HepG2 (cell line): ENCODE data around the gene VGLL4. TPM values are rescaled to one million over a fixed set of nuclear protein-coding genes. Genes with fewer than 3 reads are reported as not detected.

Source experiments
- ATAC-seq: fragments of 200-7000 bp; cut with Tn5 transposase; 3 replicates; pipeline ENCODE4 v1.9.1; 2020; ENCODE audit warnings: mild to moderate bottlenecking, moderate library complexity
- BruUV-seq: library from RNA; stranded (reverse); fragments of 400-500 nt; replicated peaks from 2 replicates; lab custom pipeline; 2021; lab: Mats Ljungman, UMichigan
- CTCF ChIA-PET: fragments of 300-600 bp; formaldehyde crosslinking; extraction: SDS; loops from one replicate; lab custom pipeline; 2021; ENCODE audit warnings: low total read pairs, inconsistent platforms, low intra/inter-chr PET ratio; lab: Yijun Ruan, JAX
- POLR2A ChIA-PET: fragments of 350-600 bp; sonication (Branson Sonifier 250); formaldehyde crosslinking; loops from one replicate; lab custom pipeline; 2020; ENCODE audit warnings: antibody characterized with exemption, inconsistent platforms; lab: Yijun Ruan, JAX
- DNase-seq: peaks from one replicate; pipeline ENCODE4 v3.0.0-alpha.2; 2015; ENCODE audit warnings: low spot score
- FAIRE-seq: peaks from 3 replicates; lab custom pipeline; 2011; peaks lifted over from hg19 to GRCh38; lab: Jason Lieb, UNC
- H2AFZ ChIP-seq: one replicate; pipeline ENCODE4 v1.6.1; 2011; ENCODE audit warnings: low read length, inconsistent platforms
- H3K27ac ChIP-seq: fragments of 300-600 bp; 3 replicates; pipeline ENCODE4 v1.8.0; 2011; ENCODE audit warnings: mixed run types, mild to moderate bottlenecking, mixed read lengths, low read length, inconsistent platforms; ENCODE audit not compliant: insufficient read depth; ENCODE audit errors: extremely low read length
- H3K27me3 ChIP-seq, 2 experiments: fragments of 200-600 bp in 1 of 2; 2 replicates in 1 of 2; 3 replicates in 1 of 2; pipeline versions ENCODE4 v1.6.0 to v1.8.0; 2011; ENCODE audit warnings: low read length in 2 of 2, mild to moderate bottlenecking in 2 of 2, moderate library complexity in 2 of 2, inconsistent platforms in 1 of 2; ENCODE audit not compliant: insufficient read depth in 2 of 2, control insufficient read depth in 1 of 2
- H3K36me3 ChIP-seq, 2 experiments: fragments of 200-600 bp in 1 of 2; replicated peaks in 1 of 2; 2 replicates in 1 of 2; 3 replicates in 1 of 2; pipeline versions ENCODE4 v1.5.1 to v1.8.0; 2011; ENCODE audit warnings: low read length in 2 of 2, inconsistent platforms in 1 of 2; ENCODE audit not compliant: insufficient read depth in 2 of 2, control insufficient read depth in 1 of 2
- H3K4me1 ChIP-seq: 2 replicates; pipeline ENCODE4 v1.5.1; 2012; ENCODE audit warnings: low read length, inconsistent platforms; ENCODE audit not compliant: insufficient read depth
- H3K4me2 ChIP-seq: 2 replicates; pipeline ENCODE4 v1.6.0; 2011; ENCODE audit warnings: low read depth, low read length, inconsistent platforms
- H3K4me3 ChIP-seq, 3 experiments: fragments of 200-600 bp in 1 of 3; sonication (generic), shearing (Covaris generic) in 1 of 3; replicated peaks in 1 of 3; 2 replicates each; pipeline ENCODE4 v1.5.1; 2011 to 2016; ENCODE audit warnings: low read length in 3 of 3, inconsistent platforms in 2 of 3, low read depth in 2 of 3, mild to moderate bottlenecking in 2 of 3, control low read depth in 1 of 3, mixed read lengths in 1 of 3; ENCODE audit not compliant: insufficient read depth in 1 of 3
- H3K79me2 ChIP-seq: one replicate; pipeline ENCODE4 v1.6.1; 2011; ENCODE audit warnings: low read length, inconsistent platforms; ENCODE audit not compliant: insufficient read depth
- H3K9ac ChIP-seq: 2 replicates; pipeline ENCODE4 v1.6.0; 2011; ENCODE audit warnings: mild to moderate bottlenecking, low read depth, low read length, inconsistent platforms; ENCODE audit not compliant: insufficient read depth
- H3K9me3 ChIP-seq: 2 replicates; pipeline ENCODE4 v1.5.1; 2012; ENCODE audit warnings: mild to moderate bottlenecking, low read length
- H4K20me1 ChIP-seq: 2 replicates; pipeline ENCODE4 v1.6.0; 2011; ENCODE audit warnings: inconsistent platforms, mild to moderate bottlenecking, low read length, moderate library complexity; ENCODE audit not compliant: insufficient read depth
- HCFC1 ChIP-seq: fragments of 150-350 bp; IDR thresholded peaks from 2 replicates; pipeline ENCODE4 v1.6.1; 2014; ENCODE audit warnings: low read depth, low read length
- HMG20A ChIP-seq: IDR thresholded peaks from 2 replicates; pipeline ENCODE4 v1.6.1; 2016; ENCODE audit warnings: borderline replicate concordance
- IRF1 ChIP-seq: sonication (generic); formaldehyde crosslinking; IDR thresholded peaks from 2 replicates; pipeline ENCODE4 v1.4.0; 2020; ENCODE audit warnings: low read depth, mild to moderate bottlenecking, missing genetic modification reagents
- JUN ChIP-seq: sonication (generic); formaldehyde crosslinking; IDR thresholded peaks from 2 replicates; pipeline ENCODE4 v1.4.0; 2020; ENCODE audit warnings: mild to moderate bottlenecking, missing genetic modification reagents
- RBM22 ChIP-seq: fragments of 200-400 bp; formaldehyde crosslinking; optimal IDR thresholded peaks from 2 replicates; pipeline ENCODE3; 2017; ENCODE audit warnings: mild to moderate bottlenecking, low read length, moderate library complexity
- ZBTB26 ChIP-seq: IDR thresholded peaks from 2 replicates; pipeline ENCODE4 v1.6.1; 2016; ENCODE audit warnings: missing compliant biosample characterization, missing genetic modification reagents, borderline replicate concordance
- ZBTB8A ChIP-seq: sonication (generic); formaldehyde crosslinking; IDR thresholded peaks from 2 replicates; pipeline ENCODE4 v1.4.0; 2020; ENCODE audit warnings: mild to moderate bottlenecking, low read depth, missing genetic modification reagents, borderline replicate concordance
- ZNF10 ChIP-seq: sonication (generic); formaldehyde crosslinking; IDR thresholded peaks from 2 replicates; pipeline ENCODE4 v1.4.0; 2020; ENCODE audit warnings: mild to moderate bottlenecking, low read depth, missing genetic modification reagents, borderline replicate concordance
- ZNF235 ChIP-seq: sonication (generic); formaldehyde crosslinking; IDR thresholded peaks from 2 replicates; pipeline ENCODE4 v1.8.1; 2023; ENCODE audit warnings: mild to moderate bottlenecking, missing genetic modification reagents, borderline replicate concordance
- ZNF253 ChIP-seq: sonication (generic); formaldehyde crosslinking; IDR thresholded peaks from 2 replicates; pipeline ENCODE4 v1.8.0; 2022; ENCODE audit warnings: mild to moderate bottlenecking, missing genetic modification reagents, borderline replicate concordance
- ZNF34 ChIP-seq: sonication (generic); formaldehyde crosslinking; IDR thresholded peaks from 2 replicates; pipeline ENCODE4 v1.4.0; 2020; ENCODE audit warnings: mild to moderate bottlenecking, missing genetic modification reagents, borderline replicate concordance
- WGBS: methylation state at CpG from one replicate; pipeline ENCODE4 v1.1.6; 2017; ENCODE audit warnings: low lambda C conversion rate; 5-methylcytosine and 5-hydroxymethylcytosine counted together
- in situ Hi-C: cut with HindIII; loops from 2 replicates; pipeline ENCODE4 v1.10.0; 2017; ENCODE audit warnings: low pct_unique_long_range_greater_than_20kb; ENCODE audit not compliant: extremely low pct_ligation_motif_present
- intact Hi-C: fragments of 100-400 bp; cut with micrococcal nuclease; formaldehyde crosslinking; loops from one replicate; pipeline ENCODE4 v1.10.0; 2022; ENCODE audit not compliant: unreplicated experiment
- polyA plus RNA-seq, 8 experiments: library from polyadenylated mRNA; depleted of rRNA in 3 of 8; stranded (reverse) in 7 of 8; unstranded in 1 of 8; fragments of >200 nt; fragmentation: Illumina TruSeq in 4 of 8; extraction: Trizol in 4 of 8; gene quantifications; 2 replicates each; pipeline versions ENCODE4 v1.2.1 to v1.2.3, GENCODE V29; 2011 to 2016; ENCODE audit warnings: low read depth in 4 of 8, missing spikeins in 1 of 8, mixed read lengths in 1 of 8; ENCODE audit not compliant: insufficient read depth in 1 of 8
- total RNA-seq, 5 experiments: library from RNA; depleted of rRNA; stranded (reverse); fragments of >200 nt; fragmentation: Illumina TruSeq; extraction: Trizol; gene quantifications; 2 replicates each; pipeline ENCODE4 v1.2.3, GENCODE V29; 2016; ENCODE audit warnings: low read depth in 1 of 5
- TF ChIP-seq, protein P1 (sequence below): sonication (generic); formaldehyde crosslinking; IDR thresholded peaks from 2 replicates; pipeline ENCODE4 v1.4.0; 2020; ENCODE audit warnings: missing genetic modification reagents, borderline replicate concordance
- TF ChIP-seq, protein P2 (sequence below): sonication (generic); formaldehyde crosslinking; IDR thresholded peaks from 2 replicates; pipeline ENCODE4 v1.5.1; 2020; ENCODE audit warnings: missing genetic modification reagents, mild to moderate bottlenecking, borderline replicate concordance

The VGLL4 gene
- total and polyA plus RNA-seq, 2 of the 13 experiments (the other 11 are each of a cell fraction or from before 2014, with no cell fraction given), result 23.2 to 39.0 TPM

- peaks cover 43% of the 10 kb centered on the region for H3K4me1 ChIP-seq
- no peak overlapping the region for H3K27ac ChIP-seq
- no peak overlapping the region for H3K4me3 ChIP-seq
- H3K36me3 ChIP-seq, result peaks cover 3 to 10% of the 10 kb centered on the region in 2 experiments; a peak in 4 of 5 replicates
- no peak overlapping the region for H2AFZ ChIP-seq
- CTCF ChIA-PET, result no interaction called here
- no peak for DNase-seq
- ATAC-seq, result no peak
- no peak overlapping the region for H3K4me2 ChIP-seq
- FAIRE-seq, result no peak
- H3K79me2 ChIP-seq, result peaks cover 97% of the 10 kb centered on the region
- in situ Hi-C loops, result no loop called here
- H3K9ac ChIP-seq, result no peak overlapping the region
- intact Hi-C loops, result loop anchor here (5.0 kb wide), 1 partner anchor 35 kb away; the partner anchor contains the start of gene VGLL4
- POLR2A ChIA-PET, result interaction anchor here (1.1 kb wide), 1 partner anchor 16 kb away, joined by 3 read pairs; no protein-coding TSS in a partner anchor
- no peaks in the 10 kb centered on the region for H3K9me3 ChIP-seq
- no TSS peak for BruUV-seq
- 96% methylated on average over 6 of the region's 6 CpGs for WGBS
- peaks cover 19% of the 10 kb centered on the region for H4K20me1 ChIP-seq
- H3K27me3 ChIP-seq, result no peaks in the 10 kb centered on the region
- TF ChIP-seq ZBTB8A (CRISPR knock-in tag) (no peak), RBM22 (no peak), IRF1 (CRISPR knock-in tag) (no peak), ZNF10 (no peak), ZNF253 (no peak), ZBTB26 (no peak), JUN (CRISPR knock-in tag) (no peak), HMG20A (CRISPR knock-in tag) (no peak), ZNF34 (CRISPR knock-in tag) (no peak), HCFC1 (no peak), ZNF235 (CRISPR knock-in tag) (no peak)
- TF ChIP-seq, protein P1, sequence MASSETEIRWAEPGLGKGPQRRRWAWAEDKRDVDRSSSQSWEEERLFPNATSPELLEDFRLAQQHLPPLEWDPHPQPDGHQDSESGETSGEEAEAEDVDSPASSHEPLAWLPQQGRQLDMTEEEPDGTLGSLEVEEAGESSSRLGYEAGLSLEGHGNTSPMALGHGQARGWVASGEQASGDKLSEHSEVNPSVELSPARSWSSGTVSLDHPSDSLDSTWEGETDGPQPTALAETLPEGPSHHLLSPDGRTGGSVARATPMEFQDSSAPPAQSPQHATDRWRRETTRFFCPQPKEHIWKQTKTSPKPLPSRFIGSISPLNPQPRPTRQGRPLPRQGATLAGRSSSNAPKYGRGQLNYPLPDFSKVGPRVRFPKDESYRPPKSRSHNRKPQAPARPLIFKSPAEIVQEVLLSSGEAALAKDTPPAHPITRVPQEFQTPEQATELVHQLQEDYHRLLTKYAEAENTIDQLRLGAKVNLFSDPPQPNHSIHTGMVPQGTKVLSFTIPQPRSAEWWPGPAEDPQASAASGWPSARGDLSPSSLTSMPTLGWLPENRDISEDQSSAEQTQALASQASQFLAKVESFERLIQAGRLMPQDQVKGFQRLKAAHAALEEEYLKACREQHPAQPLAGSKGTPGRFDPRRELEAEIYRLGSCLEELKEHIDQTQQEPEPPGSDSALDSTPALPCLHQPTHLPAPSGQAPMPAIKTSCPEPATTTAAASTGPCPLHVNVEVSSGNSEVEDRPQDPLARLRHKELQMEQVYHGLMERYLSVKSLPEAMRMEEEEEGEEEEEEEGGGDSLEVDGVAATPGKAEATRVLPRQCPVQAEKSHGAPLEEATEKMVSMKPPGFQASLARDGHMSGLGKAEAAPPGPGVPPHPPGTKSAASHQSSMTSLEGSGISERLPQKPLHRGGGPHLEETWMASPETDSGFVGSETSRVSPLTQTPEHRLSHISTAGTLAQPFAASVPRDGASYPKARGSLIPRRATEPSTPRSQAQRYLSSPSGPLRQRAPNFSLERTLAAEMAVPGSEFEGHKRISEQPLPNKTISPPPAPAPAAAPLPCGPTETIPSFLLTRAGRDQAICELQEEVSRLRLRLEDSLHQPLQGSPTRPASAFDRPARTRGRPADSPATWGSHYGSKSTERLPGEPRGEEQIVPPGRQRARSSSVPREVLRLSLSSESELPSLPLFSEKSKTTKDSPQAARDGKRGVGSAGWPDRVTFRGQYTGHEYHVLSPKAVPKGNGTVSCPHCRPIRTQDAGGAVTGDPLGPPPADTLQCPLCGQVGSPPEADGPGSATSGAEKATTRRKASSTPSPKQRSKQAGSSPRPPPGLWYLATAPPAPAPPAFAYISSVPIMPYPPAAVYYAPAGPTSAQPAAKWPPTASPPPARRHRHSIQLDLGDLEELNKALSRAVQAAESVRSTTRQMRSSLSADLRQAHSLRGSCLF (CRISPR knock-in tag), result no peak
- TF ChIP-seq, protein P2, sequence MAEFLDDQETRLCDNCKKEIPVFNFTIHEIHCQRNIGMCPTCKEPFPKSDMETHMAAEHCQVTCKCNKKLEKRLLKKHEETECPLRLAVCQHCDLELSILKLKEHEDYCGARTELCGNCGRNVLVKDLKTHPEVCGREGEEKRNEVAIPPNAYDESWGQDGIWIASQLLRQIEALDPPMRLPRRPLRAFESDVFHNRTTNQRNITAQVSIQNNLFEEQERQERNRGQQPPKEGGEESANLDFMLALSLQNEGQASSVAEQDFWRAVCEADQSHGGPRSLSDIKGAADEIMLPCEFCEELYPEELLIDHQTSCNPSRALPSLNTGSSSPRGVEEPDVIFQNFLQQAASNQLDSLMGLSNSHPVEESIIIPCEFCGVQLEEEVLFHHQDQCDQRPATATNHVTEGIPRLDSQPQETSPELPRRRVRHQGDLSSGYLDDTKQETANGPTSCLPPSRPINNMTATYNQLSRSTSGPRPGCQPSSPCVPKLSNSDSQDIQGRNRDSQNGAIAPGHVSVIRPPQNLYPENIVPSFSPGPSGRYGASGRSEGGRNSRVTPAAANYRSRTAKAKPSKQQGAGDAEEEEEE (CRISPR knock-in tag), result no peak
Observed at GRCh38 chr3:11606865-11607440, 36.8 kb downstream of the VGLL4 start.
